ENCODE results near the gene NOS1AP.

- TF ChIP-seq ZNF282 (CRISPR knock-in tag; IDR thresholded peaks at IDR 0.05) (no peak), POLR3A (IDR thresholded peaks at IDR 0.05; ENCODE audit: borderline replicate concordance, extremely low read depth, insufficient read depth, insufficient read length) (no peak), EP300 (IDR thresholded peaks at IDR 0.05; ENCODE audit: low read length) (no peak), HNRNPUL1 (IDR thresholded peaks at IDR 0.05; ENCODE audit: low read length) (no peak), ZNF449 (CRISPR knock-in tag; IDR thresholded peaks at IDR 0.05) (no peak), TEAD4 (IDR thresholded peaks at IDR 0.05; ENCODE audit: low read length) (no peak), TEAD4 (CRISPR knock-in tag; IDR thresholded peaks at IDR 0.05; ENCODE audit: borderline replicate concordance) (no peak), CTCF (IDR thresholded peaks at IDR 0.05 in 2 of 3, conservative IDR thresholded peaks at IDR 0.05 in 1 of 3; ENCODE audit: insufficient read depth in 2 of 3, low read depth in 1 of 3, low read length in 3 of 3) (no peak), ZNF146 (CRISPR knock-in tag; IDR thresholded peaks at IDR 0.05; ENCODE audit: unreplicated experiment) (no peak), TFE3 (CRISPR knock-in tag; IDR thresholded peaks at IDR 0.05) (no peak), SRF (CRISPR knock-in tag; IDR thresholded peaks at IDR 0.05) (no peak), SPI1 (IDR thresholded peaks at IDR 0.05; ENCODE audit: borderline replicate concordance, low read depth, low read length) (no peak), ZNF785 (CRISPR knock-in tag; IDR thresholded peaks at IDR 0.05) (no peak), ZC3H4 (CRISPR knock-in tag; IDR thresholded peaks at IDR 0.05; ENCODE audit: borderline replicate concordance) (no peak), POLR2AphosphoS2 (IDR thresholded peaks at IDR 0.05; ENCODE audit: low read length) (no peak)
Measured at GRCh38 chr1:162169031-162169790, 99.7 kb downstream of the NOS1AP start.
